ENCODE results near the gene UST.

DNA sequence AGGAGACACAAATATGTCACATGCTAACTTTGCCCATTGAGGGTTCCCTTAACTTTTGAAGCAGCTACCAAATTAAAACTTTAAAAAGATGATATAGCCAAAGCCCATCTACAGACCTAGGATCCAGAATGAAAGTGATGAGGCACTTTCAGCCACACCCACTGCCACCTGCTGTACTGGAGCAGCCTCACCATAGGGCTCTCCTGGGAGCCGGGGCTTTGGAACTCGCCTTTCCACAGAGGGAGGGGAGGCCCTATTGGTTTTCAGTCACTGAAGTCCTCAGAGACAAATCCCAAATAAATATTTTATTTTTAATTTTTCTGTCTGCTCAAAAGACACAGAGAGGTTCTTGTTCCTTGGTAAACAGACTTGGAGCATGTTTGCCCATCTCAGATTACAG is 332.6 kb downstream of the UST start:
- TF ChIP-seq, protein P1, sequence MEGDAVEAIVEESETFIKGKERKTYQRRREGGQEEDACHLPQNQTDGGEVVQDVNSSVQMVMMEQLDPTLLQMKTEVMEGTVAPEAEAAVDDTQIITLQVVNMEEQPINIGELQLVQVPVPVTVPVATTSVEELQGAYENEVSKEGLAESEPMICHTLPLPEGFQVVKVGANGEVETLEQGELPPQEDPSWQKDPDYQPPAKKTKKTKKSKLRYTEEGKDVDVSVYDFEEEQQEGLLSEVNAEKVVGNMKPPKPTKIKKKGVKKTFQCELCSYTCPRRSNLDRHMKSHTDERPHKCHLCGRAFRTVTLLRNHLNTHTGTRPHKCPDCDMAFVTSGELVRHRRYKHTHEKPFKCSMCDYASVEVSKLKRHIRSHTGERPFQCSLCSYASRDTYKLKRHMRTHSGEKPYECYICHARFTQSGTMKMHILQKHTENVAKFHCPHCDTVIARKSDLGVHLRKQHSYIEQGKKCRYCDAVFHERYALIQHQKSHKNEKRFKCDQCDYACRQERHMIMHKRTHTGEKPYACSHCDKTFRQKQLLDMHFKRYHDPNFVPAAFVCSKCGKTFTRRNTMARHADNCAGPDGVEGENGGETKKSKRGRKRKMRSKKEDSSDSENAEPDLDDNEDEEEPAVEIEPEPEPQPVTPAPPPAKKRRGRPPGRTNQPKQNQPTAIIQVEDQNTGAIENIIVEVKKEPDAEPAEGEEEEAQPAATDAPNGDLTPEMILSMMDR (IDR thresholded peaks at IDR 0.05) = no peak
- no peak for TF ChIP-seq EZH2 (IDR thresholded peaks at IDR 0.05; ENCODE audit: borderline replicate concordance, insufficient read depth, low read depth, low read length, poor library complexity, severe bottlenecking)
